ENCODE measurements around the gene PASK.

Gene PASK

DNA sequence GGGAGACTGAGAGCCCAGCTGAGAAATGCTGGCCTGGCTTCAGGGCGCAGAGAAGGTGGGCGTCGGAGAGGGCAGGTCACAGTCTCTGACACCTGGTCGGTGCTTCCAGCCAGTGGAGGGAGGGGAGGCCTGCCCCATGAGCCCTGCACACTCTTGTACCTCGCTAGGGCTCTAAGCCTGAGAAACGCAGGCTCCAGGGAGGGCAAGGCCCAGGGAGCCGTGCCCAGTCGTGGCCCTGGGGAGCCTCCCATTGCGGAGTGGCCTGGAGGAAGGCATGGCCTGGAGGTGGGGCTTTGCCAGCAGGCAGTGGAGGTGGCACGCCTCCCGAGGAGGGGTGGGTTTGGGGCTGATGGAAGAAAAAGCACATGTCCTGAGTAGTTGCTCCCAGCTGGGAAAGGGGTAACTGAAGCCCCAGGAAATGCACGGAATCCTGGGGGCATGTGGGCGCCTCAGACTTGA lies 86.2 kb downstream of the PASK start:
- DNase-seq: no peak

GRCh38 chr2:241062389-241063092 lies 86.7 kb downstream of the PASK start:
- no peak for DNase-seq

DNA sequence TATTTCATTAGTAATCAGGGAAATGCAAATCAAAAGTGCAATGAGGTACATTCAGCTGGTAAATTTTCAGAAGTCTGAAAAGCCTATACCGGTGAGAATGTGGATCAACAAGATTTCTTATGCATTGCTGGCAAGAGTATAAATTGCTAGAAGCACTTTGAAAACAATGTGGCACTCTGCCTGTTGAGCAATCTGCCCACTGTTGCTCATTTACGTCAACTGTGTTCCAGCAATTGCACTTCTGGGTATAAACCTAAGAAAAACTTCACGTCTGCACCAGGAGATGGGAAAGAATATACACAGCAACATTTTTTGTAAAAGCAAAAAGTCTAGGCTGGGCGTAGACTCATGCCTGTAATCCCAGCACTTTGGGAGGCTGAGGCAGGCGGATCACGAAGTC lies 88.0 kb downstream of the PASK start:
- DNase-seq: no peak
